MCF 10A (cell line): ENCODE results near the gene LRRC42. TPM values are rescaled to one million over a fixed set of nuclear protein-coding genes. Genes with fewer than 3 reads are reported as not detected.

Source experiments
- Bru-seq: library from RNA; stranded (reverse); fragments of 400-500 nt; gene quantifications from one replicate; lab custom pipeline; 2021; lab: Mats Ljungman, UMichigan
- BruChase-seq, 2 experiments: library from RNA; stranded (reverse); fragments of 400-500 nt; gene quantifications; one replicate each; lab custom pipeline; 2021; lab: Mats Ljungman, UMichigan
- BruUV-seq: library from RNA; stranded (reverse); fragments of 400-500 nt; replicated peaks from 2 replicates; lab custom pipeline; 2021; lab: Mats Ljungman, UMichigan
- CTCF ChIA-PET: fragments of 300-600 bp; sonication (Branson Sonifier 250); formaldehyde crosslinking; extraction: SDS; loops from one replicate; lab custom pipeline; 2021; ENCODE audit warnings: antibody characterized with exemption, inconsistent platforms; lab: Yijun Ruan, JAX
- POLR2A ChIA-PET: fragments of 300-600, 350-650 bp; sonication (Branson Sonifier 250); formaldehyde crosslinking; extraction: SDS; loops from one replicate; lab custom pipeline; 2020; ENCODE audit warnings: antibody characterized with exemption, inconsistent platforms; lab: Yijun Ruan, JAX
- DNase-seq: peaks from one replicate; pipeline ENCODE4 v3.0.0-alpha.2; 2018; ENCODE audit not compliant: unreplicated experiment
- H3K27ac Mint-ChIP-seq: one replicate; pipeline ENCODE4 v1.8.0; 2022; ENCODE audit warnings: mild to moderate bottlenecking, low read depth, mixed read lengths; ENCODE audit not compliant: unreplicated experiment
- H3K27me3 Mint-ChIP-seq: one replicate; pipeline ENCODE4 v1.8.0; 2022; ENCODE audit warnings: mixed read lengths; ENCODE audit not compliant: insufficient read depth, unreplicated experiment
- H3K36me3 Mint-ChIP-seq: one replicate; pipeline ENCODE4 v1.8.0; 2022; ENCODE audit warnings: mild to moderate bottlenecking, moderate library complexity, mixed read lengths; ENCODE audit not compliant: insufficient read depth, unreplicated experiment
- H3K4me1 Mint-ChIP-seq: one replicate; pipeline ENCODE4 v1.8.0; 2022; ENCODE audit warnings: mixed read lengths; ENCODE audit not compliant: insufficient read depth, unreplicated experiment
- H3K4me3 Mint-ChIP-seq: one replicate; pipeline ENCODE4 v1.8.0; 2022; ENCODE audit warnings: mild to moderate bottlenecking, moderate library complexity, mixed read lengths; ENCODE audit not compliant: unreplicated experiment
- H3K9me3 Mint-ChIP-seq: one replicate; pipeline ENCODE4 v1.8.0; 2022; ENCODE audit warnings: mixed read lengths; ENCODE audit not compliant: unreplicated experiment
- intact Hi-C: fragments of 100-400 bp; cut with micrococcal nuclease; formaldehyde crosslinking; loops from 2 replicates; pipeline ENCODE4 v1.14.1; 2022
- long read RNA-seq: library from polyadenylated mRNA; stranded (forward); transcript quantifications from one replicate; pipeline ENCODE4 v2.0.0, GENCODE V29; 2022
- total RNA-seq: library from RNA; stranded (reverse); gene quantifications from 2 replicates; pipeline ENCODE4 v1.2.3, GENCODE V29; 2022
- TF ChIP-seq, protein P1 (sequence below): fragments of 200-600 bp; IDR thresholded peaks from one replicate; pipeline ENCODE4 v1.8.0; 2022; ENCODE audit warnings: antibody characterized with exemption, mild to moderate bottlenecking; ENCODE audit not compliant: unreplicated experiment

Gene LRRC42
- 39.1 and 41.2 TPM in 2 replicates for total RNA-seq
- percentile 74 among the genes with signal in this experiment for Bru-seq, nascent RNA
- percentile 78 among the genes with signal in this experiment for BruChase-seq, experiment 1, labeled RNA remaining after a 6-hour chase
- BruChase-seq, experiment 2, labeled RNA remaining after a 2-hour chase: percentile 78 among the genes with signal in this experiment
- long read RNA-seq, transcript LRRC42-201 (8 exons, 1,727 nt): major isoform, 27 of 76 reads
- long read RNA-seq, transcript LRRC42-203 (9 exons, 2,037 nt): minor isoform, 22 of 76 reads
- long read RNA-seq, partial matches to known transcripts: 4 of 76 reads
- long read RNA-seq, other reads (novel, unspliced or antisense): 23 of 76 reads

DNA sequence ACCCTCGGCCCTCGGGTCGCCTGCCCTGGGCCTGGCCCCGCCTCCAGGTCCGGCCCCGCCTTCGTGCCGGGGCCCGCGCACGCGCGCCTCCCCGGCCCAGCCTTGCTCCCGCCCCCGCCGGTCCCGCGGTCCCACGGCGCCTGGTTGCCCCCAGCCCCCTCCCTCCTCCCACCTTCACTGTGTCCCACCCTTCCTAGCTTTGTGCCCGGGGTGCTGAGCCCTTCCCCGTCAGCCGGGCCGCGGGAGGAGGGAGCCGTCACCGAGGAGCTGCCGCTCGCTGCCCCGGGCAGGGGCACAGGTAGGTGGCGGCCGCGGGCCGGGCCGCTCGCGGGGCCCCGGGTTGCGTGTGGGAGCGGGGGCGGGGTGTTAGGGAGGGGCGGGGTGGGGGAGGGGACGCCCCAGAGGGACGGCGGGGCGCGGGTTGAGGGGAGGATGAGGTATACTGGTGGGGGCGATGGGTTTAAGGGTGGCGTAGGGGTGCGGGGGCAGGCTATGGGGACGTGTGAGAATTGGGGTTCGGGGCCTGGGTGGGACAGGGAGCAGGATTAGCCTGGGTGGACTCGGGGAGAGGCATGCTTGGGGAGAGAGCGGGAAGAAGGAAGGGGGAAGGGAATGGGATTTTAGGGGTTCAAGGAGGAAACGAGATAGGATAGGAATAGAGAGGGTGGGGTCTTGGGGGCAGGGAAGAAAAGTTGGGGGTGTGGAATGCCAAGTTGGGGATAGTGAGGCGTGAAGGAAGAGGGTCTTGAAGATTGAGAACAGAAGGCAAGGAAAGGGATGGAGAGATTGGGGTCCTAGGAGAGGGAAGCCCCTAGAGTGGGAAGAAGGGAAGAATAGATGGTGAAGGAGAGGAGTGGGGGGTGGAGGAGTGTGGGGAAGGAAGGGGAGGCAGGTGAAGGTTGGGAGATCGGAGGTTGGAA is at the start of gene LRRC42:
Gene LRRC42 (plus strand): TSS at position 99 of the 920 bp plus-strand sequence. CDS start 5,650 bp downstream, outside the sequence.
- TF ChIP-seq, protein P1, sequence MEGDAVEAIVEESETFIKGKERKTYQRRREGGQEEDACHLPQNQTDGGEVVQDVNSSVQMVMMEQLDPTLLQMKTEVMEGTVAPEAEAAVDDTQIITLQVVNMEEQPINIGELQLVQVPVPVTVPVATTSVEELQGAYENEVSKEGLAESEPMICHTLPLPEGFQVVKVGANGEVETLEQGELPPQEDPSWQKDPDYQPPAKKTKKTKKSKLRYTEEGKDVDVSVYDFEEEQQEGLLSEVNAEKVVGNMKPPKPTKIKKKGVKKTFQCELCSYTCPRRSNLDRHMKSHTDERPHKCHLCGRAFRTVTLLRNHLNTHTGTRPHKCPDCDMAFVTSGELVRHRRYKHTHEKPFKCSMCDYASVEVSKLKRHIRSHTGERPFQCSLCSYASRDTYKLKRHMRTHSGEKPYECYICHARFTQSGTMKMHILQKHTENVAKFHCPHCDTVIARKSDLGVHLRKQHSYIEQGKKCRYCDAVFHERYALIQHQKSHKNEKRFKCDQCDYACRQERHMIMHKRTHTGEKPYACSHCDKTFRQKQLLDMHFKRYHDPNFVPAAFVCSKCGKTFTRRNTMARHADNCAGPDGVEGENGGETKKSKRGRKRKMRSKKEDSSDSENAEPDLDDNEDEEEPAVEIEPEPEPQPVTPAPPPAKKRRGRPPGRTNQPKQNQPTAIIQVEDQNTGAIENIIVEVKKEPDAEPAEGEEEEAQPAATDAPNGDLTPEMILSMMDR: peak; percentile 16
- peaks cover 36% of the 10 kb centered on the region for H3K4me1 Mint-ChIP-seq
- peak within 1 kb of the TSS; percentile 85 for H3K4me3 Mint-ChIP-seq
- CTCF ChIA-PET: interaction anchor here (0.6 to 5.9 kb wide), 14 partner anchors 10 to 102 kb away, joined by 3 to 59 read pairs (median 6); no protein-coding TSS in a partner anchor
- H3K36me3 Mint-ChIP-seq: peaks cover 12% of the 10 kb centered on the region
- peak within 1 kb of the TSS; percentile 75 for H3K27ac Mint-ChIP-seq
- intact Hi-C loops: no loop called here
- no peak for DNase-seq
- no peaks in the 10 kb centered on the region for H3K9me3 Mint-ChIP-seq
- no peaks in the 10 kb centered on the region for H3K27me3 Mint-ChIP-seq
- BruUV-seq: no TSS peak
- POLR2A ChIA-PET: interaction anchor here (0.6 to 3.2 kb wide), 17 partner anchors 10 to 541 kb away, joined by 3 to 35 read pairs (median 12); partner anchors contain the start of genes TCEANC2, TMEM59 and YIPF1

DNA sequence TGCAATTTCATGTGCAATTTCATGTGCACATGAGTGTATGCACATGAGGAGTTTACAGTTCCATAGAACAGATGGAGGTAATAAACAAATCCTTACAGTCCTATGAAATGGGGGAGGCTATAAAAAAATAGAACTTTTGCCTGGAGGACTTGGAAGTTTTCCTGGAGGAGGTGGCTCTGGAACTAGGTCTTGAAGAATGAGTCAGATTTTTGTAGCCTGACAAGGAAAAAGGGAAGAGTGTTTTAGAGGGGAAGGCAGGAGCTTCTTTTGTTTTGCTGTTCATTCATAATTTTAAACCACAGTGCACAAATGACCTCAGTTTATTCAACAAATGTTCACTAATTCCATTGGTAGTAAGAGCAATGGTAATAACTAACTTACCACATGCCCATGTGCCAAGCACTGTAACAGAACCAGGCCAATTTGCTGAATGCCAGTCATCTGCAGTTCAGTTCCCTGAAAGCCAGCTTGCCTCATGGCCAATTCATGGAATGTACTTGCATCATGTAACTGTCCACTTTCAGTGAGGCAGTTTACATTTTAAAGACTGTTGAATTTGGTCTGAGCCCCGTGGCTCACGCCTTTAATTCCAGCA is 49.4 kb upstream of the LRRC42 start:
- DNase-seq: peak; percentile 66
- BruUV-seq: no TSS peak
- Mint-ChIP-seq H3K27me3 (no peaks in the 10 kb centered on the region), H3K9me3 (no peaks in the 10 kb centered on the region), H3K36me3 (no peaks in the 10 kb centered on the region), H3K27ac (peak overlapping the region; percentile 36), H3K4me3 (no peak overlapping the region), H3K4me1 (peaks cover 6% of the 10 kb centered on the region)
- ChIA-PET CTCF (interaction anchor here (0.7 to 1.8 kb wide), 3 partner anchors 13 to 63 kb away, joined by 3 to 6 read pairs (median 4); no protein-coding TSS in a partner anchor), POLR2A (interaction anchor here (0.6 to 1.4 kb wide), 8 partner anchors 15 to 59 kb away, joined by 3 to 5 read pairs (median 3); partner anchors contain the start of genes IFT25, LRRC42 and NDC1)
- TF ChIP-seq, protein P1: no peak
- intact Hi-C loops: no loop called here

GRCh38 chr1:53899206-53899628 is 46.9 kb upstream of the LRRC42 start:
- Mint-ChIP-seq H3K27ac (no peak overlapping the region), H3K27me3 (no peaks in the 10 kb centered on the region), H3K4me3 (no peak overlapping the region), H3K36me3 (no peaks in the 10 kb centered on the region), H3K4me1 (peaks cover 6% of the 10 kb centered on the region), H3K9me3 (no peaks in the 10 kb centered on the region)
- BruUV-seq: no TSS peak
- no peak for DNase-seq
- ChIA-PET POLR2A (interaction anchor here (1.4 kb wide), 1 partner anchor 11 kb away, joined by 7 read pairs; no protein-coding TSS in a partner anchor), CTCF (interaction anchor here (1.0 to 1.8 kb wide), 5 partner anchors 11 to 61 kb away, joined by 3 to 5 read pairs (median 4); no protein-coding TSS in a partner anchor)
- intact Hi-C loops: no loop called here
- TF ChIP-seq, protein P1: no peak
